CD4-positive, CD25-positive, alpha-beta regulatory T cell (primary cell): Measurements from ENCODE around the gene PPP2R3A. TPM values are rescaled to one million over a fixed set of nuclear protein-coding genes. Genes with fewer than 3 reads are reported as not detected.
"Not testable (repeated sequence)": the region's sequence is repeated elsewhere in the genome, so short reads cannot be mapped to it uniquely, and the experiment has no call there.

Source experiments
- ATAC-seq, 2 donors: fragments of 150-1000 bp; cut with Tn5 transposase; one replicate each; pipeline ENCODE4 v1.10.0; 2021; ENCODE audit warnings: low read depth in 2 of 2, moderate number of reproducible peaks in 2 of 2, moderate library complexity in 1 of 2
- DNase-seq, 3 donors: peaks; one replicate each; pipeline versions ENCODE4 v3.0.0 to v3.0.0-alpha.2; 2012 to 2022; ENCODE audit warnings: mixed read lengths in 1 of 3
- H3K27ac ChIP-seq: one replicate; pipeline ENCODE4 v1.7.0; 2013; ENCODE audit warnings: mild to moderate bottlenecking, low read length; ENCODE audit not compliant: insufficient read depth, poor library complexity, severe bottlenecking
- H3K27me3 ChIP-seq: one replicate; pipeline ENCODE4 v1.7.0; 2013; ENCODE audit warnings: low read length; ENCODE audit not compliant: control insufficient read depth, insufficient read depth
- H3K36me3 ChIP-seq: one replicate; pipeline ENCODE4 v1.7.0; 2013; ENCODE audit warnings: mild to moderate bottlenecking, low read length, moderate library complexity; ENCODE audit not compliant: control insufficient read depth, insufficient read depth
- H3K4me1 ChIP-seq: 2 replicates; pipeline ENCODE4 v1.7.0; 2013; ENCODE audit warnings: mild to moderate bottlenecking, low read length; ENCODE audit not compliant: insufficient read depth, control insufficient read depth, poor library complexity, severe bottlenecking
- H3K4me3 ChIP-seq: one replicate; pipeline ENCODE4 v1.7.0; 2013; ENCODE audit warnings: low read depth, mild to moderate bottlenecking, low read length, moderate library complexity
- H3K9me3 ChIP-seq, 2 experiments: 1 replicate in 1 of 2; 2 replicates in 1 of 2; pipeline ENCODE4 v1.7.0; 2013; ENCODE audit warnings: low read length in 2 of 2, mild to moderate bottlenecking in 1 of 2, moderate library complexity in 1 of 2; ENCODE audit not compliant: control insufficient read depth in 2 of 2
- H3K27ac Mint-ChIP-seq, 3 donors: one replicate each; pipeline ENCODE4 v1.8.0; 2020 to 2022; ENCODE audit warnings: mild to moderate bottlenecking in 3 of 3, mixed read lengths in 3 of 3, moderate library complexity in 2 of 3
- H3K27me3 Mint-ChIP-seq: one replicate; pipeline ENCODE4 v1.8.0; 2022; ENCODE audit warnings: mild to moderate bottlenecking, mixed read lengths
- H3K36me3 Mint-ChIP-seq: one replicate; pipeline ENCODE4 v1.8.0; 2020; ENCODE audit warnings: mixed read lengths
- H3K4me1 Mint-ChIP-seq, 4 donors: one replicate each; pipeline ENCODE4 v1.8.0; 2020 to 2022; ENCODE audit warnings: mixed read lengths in 4 of 4, mild to moderate bottlenecking in 1 of 4
- H3K4me3 Mint-ChIP-seq, 4 donors: one replicate each; pipeline ENCODE4 v1.8.0; 2020 to 2022; ENCODE audit warnings: mild to moderate bottlenecking in 4 of 4, mixed read lengths in 4 of 4, moderate library complexity in 3 of 4
- H3K9me3 Mint-ChIP-seq, 7 donors: one replicate each; pipeline ENCODE4 v1.8.0; 2020 to 2022; ENCODE audit warnings: mixed read lengths in 7 of 7, mild to moderate bottlenecking in 3 of 7, moderate library complexity in 2 of 7
- polyA plus RNA-seq, 4 donors: library from polyadenylated mRNA; unstranded; fragments of 300-500 nt; fragmentation: Illumina TruSeq; gene quantifications; one replicate each; pipeline ENCODE4 v1.2.3, GENCODE V29; 2021
- total RNA-seq: library from RNA; stranded (reverse); gene quantifications from one replicate; pipeline ENCODE4 v1.2.3, GENCODE V29; 2022

The PPP2R3A gene
- total and polyA plus RNA-seq, 5 donors from 2014 or later, result 0.03 to 0.27 (median 0.14) TPM

DNA sequence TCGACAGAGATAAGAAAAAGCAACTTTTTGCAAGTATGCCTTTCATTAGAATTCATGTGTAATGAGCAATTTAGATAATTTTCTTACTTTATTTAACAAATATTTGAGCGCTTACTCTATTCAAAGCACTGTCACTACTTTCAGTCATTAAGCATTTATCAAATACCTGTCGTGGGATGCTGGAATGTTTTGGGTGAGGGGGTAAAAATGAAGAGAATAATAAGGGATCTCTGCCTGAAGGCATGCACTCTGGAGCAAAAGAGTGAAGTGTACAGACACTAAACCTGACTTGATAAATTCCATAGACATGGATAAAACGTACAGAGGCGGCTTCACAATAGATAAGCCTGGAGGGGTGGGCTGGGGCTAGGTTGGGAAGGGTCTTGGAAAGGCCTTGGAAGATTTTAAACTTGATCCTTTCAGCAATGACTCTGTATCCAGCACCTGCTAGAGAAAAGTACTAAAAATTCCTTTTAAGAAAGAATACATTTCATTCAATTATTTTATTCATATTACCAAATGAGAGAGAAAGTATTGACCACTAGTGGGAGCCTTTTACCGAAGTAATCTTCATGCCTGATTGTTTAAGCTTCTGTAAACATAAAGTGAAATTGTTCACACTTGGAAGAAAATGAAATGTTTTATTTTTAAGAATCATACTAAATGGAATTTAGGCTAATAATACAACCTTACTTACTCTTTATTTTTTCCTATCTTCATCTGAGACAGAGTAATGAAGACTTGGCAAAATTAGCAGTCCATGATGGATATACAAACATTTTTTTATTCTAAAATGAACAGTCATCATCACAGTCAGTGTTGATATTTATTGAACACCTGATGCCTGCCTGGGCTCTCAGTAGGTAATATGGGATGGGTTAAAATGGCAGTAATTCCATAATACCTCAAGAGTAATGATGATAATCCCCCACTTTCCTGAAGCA is 113.2 kb downstream of the PPP2R3A start:
- no peaks in the 10 kb centered on the region for H3K4me1 ChIP-seq
- H3K27me3 Mint-ChIP-seq, result peaks cover 11% of the 10 kb centered on the region
- H3K4me1 Mint-ChIP-seq, result peaks cover 0 to 3% (median 0%) of the 10 kb centered on the region in 4 donors
- H3K9me3 ChIP-seq, result no peaks in the 10 kb centered on the region
- no peaks in the 10 kb centered on the region for H3K36me3 Mint-ChIP-seq
- H3K27ac ChIP-seq, result no peak overlapping the region
- ATAC-seq (no peak), DNase-seq (peak in 2 of 3 donors; percentile 31 to 57)
- no peaks in the 10 kb centered on the region for H3K36me3 ChIP-seq
- H3K27me3 ChIP-seq, result peaks cover 4% of the 10 kb centered on the region
- no peak overlapping the region for H3K4me3 ChIP-seq
- H3K4me3 Mint-ChIP-seq, result no peak overlapping the region
- H3K9me3 Mint-ChIP-seq, result peaks cover 0 to 2% (median 0%) of the 10 kb centered on the region in 7 donors
- H3K27ac Mint-ChIP-seq, result no peak overlapping the region

- not testable (repeated sequence) for ATAC-seq, H3K36me3 Mint-ChIP-seq, H3K27ac ChIP-seq, H3K4me1 ChIP-seq, DNase-seq, H3K4me3 Mint-ChIP-seq, H3K9me3 Mint-ChIP-seq, H3K27me3 ChIP-seq, H3K27ac Mint-ChIP-seq, H3K9me3 ChIP-seq, H3K4me3 ChIP-seq, H3K27me3 Mint-ChIP-seq, H3K4me1 Mint-ChIP-seq, H3K36me3 ChIP-seq
Observed at GRCh38 chr3:136083641-136084382, 118.3 kb downstream of the PPP2R3A start.

DNA sequence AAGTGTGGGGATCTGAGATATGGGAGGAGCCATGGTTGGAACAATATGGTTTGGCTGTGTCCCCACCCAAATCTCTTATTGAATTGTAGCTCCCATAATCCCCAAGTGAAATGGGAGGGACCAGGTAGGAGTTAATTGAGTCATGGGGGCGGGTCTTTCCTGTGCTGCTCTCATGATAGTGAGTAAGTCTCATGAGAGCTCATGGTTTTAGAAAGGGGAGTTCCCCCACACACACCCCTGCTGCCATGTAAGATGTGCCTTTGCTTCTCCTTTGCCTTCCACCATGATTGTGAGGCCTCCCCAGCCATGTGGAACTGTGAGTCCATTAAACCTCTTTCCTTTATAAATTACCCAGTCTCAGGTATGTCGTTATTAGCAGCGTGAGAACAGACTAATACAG is 119.5 kb downstream of the PPP2R3A start:
- H3K27ac Mint-ChIP-seq, H3K9me3 ChIP-seq, H3K36me3 ChIP-seq, H3K4me1 ChIP-seq, H3K36me3 Mint-ChIP-seq, H3K9me3 Mint-ChIP-seq, H3K27ac ChIP-seq, H3K4me3 ChIP-seq, H3K4me1 Mint-ChIP-seq, ATAC-seq, H3K4me3 Mint-ChIP-seq, H3K27me3 ChIP-seq, DNase-seq: not testable (repeated sequence)
- H3K27me3 Mint-ChIP-seq, result peaks cover 11% of the 10 kb centered on the region

- no peak overlapping the region for H3K4me3 Mint-ChIP-seq
- peaks cover 4% of the 10 kb centered on the region for H3K27me3 Mint-ChIP-seq
- no peak overlapping the region for H3K27ac Mint-ChIP-seq
- ATAC-seq (no peak), DNase-seq (no peak)
- H3K9me3 Mint-ChIP-seq, result peaks cover 0 to under 1% (median 0%) of the 10 kb centered on the region in 7 donors
- peaks cover 0 to 2% (median under 1%) of the 10 kb centered on the region in 4 donors for H3K4me1 Mint-ChIP-seq
- H3K4me3 ChIP-seq, result no peak overlapping the region
- H3K36me3 ChIP-seq, result no peaks in the 10 kb centered on the region
- H3K27me3 ChIP-seq, result peaks cover 3% of the 10 kb centered on the region
- H3K9me3 ChIP-seq, result no peaks in the 10 kb centered on the region
- no peaks in the 10 kb centered on the region for H3K36me3 Mint-ChIP-seq
- H3K4me1 ChIP-seq, result no peaks in the 10 kb centered on the region
- no peak overlapping the region for H3K27ac ChIP-seq
Observed at GRCh38 chr3:136093771-136094170, 128.2 kb downstream of the PPP2R3A start.

DNA sequence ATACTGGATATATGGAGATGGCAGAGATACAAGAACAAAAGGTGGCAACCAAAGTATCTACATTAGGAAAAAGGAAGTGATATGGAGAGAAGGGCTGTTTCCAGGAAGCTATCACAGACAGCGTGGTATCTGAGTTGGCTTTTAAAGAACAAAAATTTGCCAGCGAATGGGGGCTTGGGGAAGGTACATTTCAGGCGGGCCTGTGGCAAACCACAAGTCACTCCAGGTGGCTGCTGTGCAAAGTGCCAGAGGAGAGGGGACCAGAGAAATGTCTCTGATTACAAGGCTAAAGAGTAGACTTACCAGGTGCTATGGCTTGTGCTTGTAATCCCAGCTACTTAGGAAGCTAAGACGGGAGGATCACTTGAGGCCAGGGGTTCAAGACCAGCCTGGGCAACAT is 139.5 kb downstream of the PPP2R3A start:
- H3K27ac ChIP-seq, result no peak overlapping the region
- no peak overlapping the region for H3K27ac Mint-ChIP-seq
- DNase-seq (peak in 1 of 3 donors; percentile 3), ATAC-seq (no peak)
- no peaks in the 10 kb centered on the region for H3K36me3 ChIP-seq
- no peaks in the 10 kb centered on the region for H3K4me1 ChIP-seq
- H3K4me3 Mint-ChIP-seq, result no peak overlapping the region
- peaks cover 5 to 12% (median 9%) of the 10 kb centered on the region in 4 donors for H3K4me1 Mint-ChIP-seq
- no peak overlapping the region for H3K4me3 ChIP-seq
- H3K27me3 Mint-ChIP-seq, result peaks cover 11% of the 10 kb centered on the region
- no peaks in the 10 kb centered on the region for H3K9me3 ChIP-seq
- H3K9me3 Mint-ChIP-seq, result peaks cover 0 to 5% (median 0%) of the 10 kb centered on the region in 7 donors
- H3K36me3 Mint-ChIP-seq, result peaks cover 17% of the 10 kb centered on the region
- H3K27me3 ChIP-seq, result no peaks in the 10 kb centered on the region

GRCh38 chr3:136106101-136106500 is 140.6 kb downstream of the PPP2R3A start:
- no peaks in the 10 kb centered on the region for H3K4me1 ChIP-seq
- ATAC-seq, result no peak
- no peak for DNase-seq
- peaks cover 14% of the 10 kb centered on the region for H3K36me3 Mint-ChIP-seq
- H3K27ac ChIP-seq, result no peak overlapping the region
- H3K27ac Mint-ChIP-seq, result no peak overlapping the region
- no peak overlapping the region for H3K4me3 Mint-ChIP-seq
- peaks cover 2% of the 10 kb centered on the region for H3K27me3 ChIP-seq
- H3K27me3 Mint-ChIP-seq, result peaks cover 11% of the 10 kb centered on the region
- H3K36me3 ChIP-seq, result no peaks in the 10 kb centered on the region
- H3K4me3 ChIP-seq, result no peak overlapping the region
- H3K9me3 Mint-ChIP-seq, result peaks cover 0 to 4% (median 0%) of the 10 kb centered on the region in 7 donors
- no peaks in the 10 kb centered on the region for H3K9me3 ChIP-seq
- H3K4me1 Mint-ChIP-seq, result peaks cover 5 to 14% (median 9%) of the 10 kb centered on the region in 4 donors

GRCh38 chr3:136109499-136109898 is 144.0 kb downstream of the PPP2R3A start:
- DNase-seq, result peak in 1 of 3 donors; percentile 24
- peaks cover 0 to 3% (median 0%) of the 10 kb centered on the region in 7 donors for H3K9me3 Mint-ChIP-seq
- H3K27me3 Mint-ChIP-seq, result peaks cover 6% of the 10 kb centered on the region
- ATAC-seq, result no peak
- H3K4me3 Mint-ChIP-seq, result no peak overlapping the region
- H3K4me3 ChIP-seq, result no peak overlapping the region
- no peaks in the 10 kb centered on the region for H3K9me3 ChIP-seq
- no peaks in the 10 kb centered on the region for H3K4me1 ChIP-seq
- peaks cover 14% of the 10 kb centered on the region for H3K36me3 Mint-ChIP-seq
- no peak overlapping the region for H3K27ac Mint-ChIP-seq
- peaks cover 2% of the 10 kb centered on the region for H3K27me3 ChIP-seq
- H3K27ac ChIP-seq, result no peak overlapping the region
- H3K36me3 ChIP-seq, result no peaks in the 10 kb centered on the region
- H3K4me1 Mint-ChIP-seq, result peaks cover 5 to 14% (median 10%) of the 10 kb centered on the region in 4 donors
